ENCODE data around the gene SPON1. TPM values are rescaled to one million over a fixed set of nuclear protein-coding genes. Genes with fewer than 3 reads are reported as not detected.

SPON1 gene
- total RNA-seq, 1 experiment from 2014 or later = 0.20 TPM

- Histone ChIP-seq H2AFZ (ENCODE audit: low read length) (no peak overlapping the region), H3K23ac (ENCODE audit: insufficient read length, low read depth, low read length) (no peak overlapping the region), H3K79me1 (ENCODE audit: insufficient read depth, low read depth, low read length, poor library complexity, severe bottlenecking) (no peaks in the 10 kb centered on the region), H4K20me1 (ENCODE audit: control insufficient read depth, insufficient read depth, insufficient read length) (no peaks in the 10 kb centered on the region), H3K18ac (ENCODE audit: insufficient read length, low read depth, low read length) (no peak overlapping the region), H3K23me2 (ENCODE audit: insufficient read length, low read depth, low read length, poor library complexity, severe bottlenecking) (peaks cover 24% of the 10 kb centered on the region), H4K8ac (replicated peaks; ENCODE audit: insufficient read length, low read depth, low read length) (no peak overlapping the region), H3T11ph (ENCODE audit: low read length) (no peak overlapping the region), H2BK120ac (ENCODE audit: low read depth, low read length, poor library complexity, severe bottlenecking) (no peak overlapping the region), H4K5ac (ENCODE audit: insufficient read length, low read depth, low read length) (no peak overlapping the region), H3K14ac (ENCODE audit: insufficient read depth, low read length) (no peak overlapping the region), H3K27me3 (ENCODE audit: insufficient read depth, low read length) (peaks cover 48% of the 10 kb centered on the region), H2BK15ac (ENCODE audit: low read depth, low read length) (no peak overlapping the region), H3K79me2 (ENCODE audit: insufficient read depth, low read length) (no peaks in the 10 kb centered on the region), H3K9ac (ENCODE audit: extremely low read depth, insufficient read length, low read length) (no peak overlapping the region), H4K91ac (ENCODE audit: insufficient read length, low read depth, low read length) (no peak overlapping the region), H3K4me2 (ENCODE audit: insufficient read depth, insufficient read length, low read length) (peak overlapping the region; percentile 77), H3K9me3 (ENCODE audit: control insufficient read depth, low read depth, low read length) (no peaks in the 10 kb centered on the region), H3K4me1 (ENCODE audit: insufficient read depth, low read length) (no peaks in the 10 kb centered on the region), H3K56ac (ENCODE audit: insufficient read length, low read depth, low read length) (no peak overlapping the region), H2BK5ac (ENCODE audit: insufficient read length, low read length) (no peak overlapping the region), H3K27ac (ENCODE audit: insufficient read length, low read depth, low read length) (no peak overlapping the region), H3K4ac (ENCODE audit: low read depth, low read length) (no peak overlapping the region), H2BK20ac (ENCODE audit: low read depth, low read length, poor library complexity, severe bottlenecking) (no peak overlapping the region), H2AK5ac (ENCODE audit: insufficient read length, low read length) (no peak overlapping the region), H2BK12ac (ENCODE audit: insufficient read length, low read depth, low read length) (no peak overlapping the region)
- TF ChIP-seq CTCF (conservative IDR thresholded peaks at IDR 0.05) = no peak; the same call in 2 of the 3 replicates
- DNase-seq = peak; percentile 48
- H3K36me3 Mint-ChIP-seq (ENCODE audit: insufficient read depth in 1 of 3, low read depth in 3 of 3) = no peaks in the 10 kb centered on the region; a peak in 1 of 7 replicates
- WGBS (ENCODE audit: extremely low coverage, insufficient read length, low lambda C conversion rate) = no CpG with 5 or more reads among the region's 62 CpGs
- no peaks in the 10 kb centered on the region for H3K9me3 Mint-ChIP-seq
- H3K27ac Mint-ChIP-seq = no peak overlapping the region
- H3K4me3 Mint-ChIP-seq = peak overlapping the region; percentile 53 to 85
- peaks cover 32 to 48% of the 10 kb centered on the region in 2 experiments for H3K4me1 Mint-ChIP-seq
- peaks cover 86% of the 10 kb centered on the region for H3K27me3 Mint-ChIP-seq (ENCODE audit: low read depth)
These were observed 1.6 kb downstream of the SPON1 start for GRCh38 chr11:13963949-13964770.

Data from H9 (cell line).